Chondrocyte (in vitro differentiated cells): ENCODE data around the gene IL9. TPM values are rescaled to one million over a fixed set of nuclear protein-coding genes. Genes with fewer than 3 reads are reported as not detected.

Experiments used
- DNase-seq: peaks from one replicate; pipeline ENCODE4 v3.0.0; 2021; ENCODE audit warnings: mixed read lengths, low spot score
- H3K27ac Mint-ChIP-seq: one replicate; pipeline ENCODE4 v1.8.0; 2021; ENCODE audit warnings: mild to moderate bottlenecking, moderate library complexity, mixed read lengths; ENCODE audit not compliant: unreplicated experiment
- H3K27me3 Mint-ChIP-seq: 2 replicates; pipeline ENCODE4 v1.8.0; 2021; ENCODE audit warnings: low read depth, mixed read lengths
- H3K36me3 Mint-ChIP-seq: 2 replicates; pipeline ENCODE4 v1.8.0; 2021; ENCODE audit warnings: low read depth, mixed read lengths
- H3K4me1 Mint-ChIP-seq: 2 replicates; pipeline ENCODE4 v1.8.0; 2021; ENCODE audit warnings: low read depth, mild to moderate bottlenecking, mixed read lengths
- H3K4me3 Mint-ChIP-seq: one replicate; pipeline ENCODE4 v1.8.0; 2021; ENCODE audit warnings: mild to moderate bottlenecking, moderate library complexity, mixed read lengths; ENCODE audit not compliant: unreplicated experiment
- H3K9me3 Mint-ChIP-seq: 2 replicates; pipeline ENCODE4 v1.8.0; 2021; ENCODE audit warnings: low read depth, mixed read lengths
- CTCF ChIP-seq: fragments of 200-600 bp; sonication (generic); IDR thresholded peaks from 2 replicates; pipeline ENCODE4 v1.5.0; 2021; ENCODE audit warnings: antibody characterized with exemption, mild to moderate bottlenecking, moderate library complexity
- total RNA-seq: library from RNA; stranded (reverse); gene quantifications from 3 replicates; pipeline ENCODE4 v1.2.1, GENCODE V29; 2021

Gene IL9
- total RNA-seq, 1 donor from 2014 or later: not detected

- Mint-ChIP-seq H3K36me3 (no peaks in the 10 kb centered on the region), H3K27ac (no peak overlapping the region), H3K4me1 (no peaks in the 10 kb centered on the region), H3K9me3 (no peaks in the 10 kb centered on the region), H3K4me3 (no peak overlapping the region), H3K27me3 (peaks cover 45% of the 10 kb centered on the region)
- TF ChIP-seq CTCF: no peak
- no peak for DNase-seq
Observed at GRCh38 chr5:135867599-135867998, 28.0 kb downstream of the IL9 start.

- TF ChIP-seq CTCF: no peak
- Mint-ChIP-seq H3K9me3 (no peaks in the 10 kb centered on the region), H3K36me3 (no peaks in the 10 kb centered on the region), H3K27ac (no peak overlapping the region), H3K4me1 (no peaks in the 10 kb centered on the region), H3K4me3 (no peak overlapping the region), H3K27me3 (peaks cover 50% of the 10 kb centered on the region)
- DNase-seq: no peak
Observed at GRCh38 chr5:135866016-135866415, 29.6 kb downstream of the IL9 start.

GRCh38 chr5:135864503-135865435, 30.9 kb downstream of the IL9 start:
- Mint-ChIP-seq H3K27ac (no peak overlapping the region), H3K27me3 (peaks cover 50% of the 10 kb centered on the region), H3K4me3 (no peak overlapping the region), H3K9me3 (no peaks in the 10 kb centered on the region), H3K36me3 (no peaks in the 10 kb centered on the region), H3K4me1 (no peaks in the 10 kb centered on the region)
- no peak for TF ChIP-seq CTCF
- DNase-seq: no peak

GRCh38 chr5:135862744-135863143, 32.9 kb downstream of the IL9 start:
- H3K9me3 Mint-ChIP-seq: no peaks in the 10 kb centered on the region
- no peak for DNase-seq
- H3K27me3 Mint-ChIP-seq: peaks cover 44% of the 10 kb centered on the region
- no peak for TF ChIP-seq CTCF
- no peak overlapping the region for H3K27ac Mint-ChIP-seq
- H3K4me3 Mint-ChIP-seq: no peak overlapping the region
- H3K36me3 Mint-ChIP-seq: no peaks in the 10 kb centered on the region
- H3K4me1 Mint-ChIP-seq: no peaks in the 10 kb centered on the region

GRCh38 chr5:135862086-135862485, 33.6 kb downstream of the IL9 start:
- DNase-seq: no peak
- Mint-ChIP-seq H3K4me1 (no peaks in the 10 kb centered on the region), H3K4me3 (no peak overlapping the region), H3K36me3 (no peaks in the 10 kb centered on the region), H3K9me3 (no peaks in the 10 kb centered on the region), H3K27ac (no peak overlapping the region), H3K27me3 (peaks cover 43% of the 10 kb centered on the region)
- no peak for TF ChIP-seq CTCF
